Endometrial microvascular endothelial cells (primary cell): ENCODE results near the gene SLC17A7. TPM values are rescaled to one million over a fixed set of nuclear protein-coding genes. Genes with fewer than 3 reads are reported as not detected.

Source experiments
- in situ Hi-C: cut with HindIII; loops from 2 replicates; pipeline ENCODE4 v1.10.0; 2017; ENCODE audit warnings: low sequenced_read_pairs, low pct_unique_long_range_greater_than_20kb; ENCODE audit errors: inconsistent ontology term
- total RNA-seq: library from RNA; depleted of rRNA; stranded (reverse); fragments of >200 nt; gene quantifications from one replicate; pipeline ENCODE4 v1.2.3, GENCODE V29; 2015; ENCODE audit errors: inconsistent ontology term

The SLC17A7 gene
- total RNA-seq, 1 donor from 2014 or later: not detected

GRCh38 chr19:49418511-49418910, 22.8 kb downstream of the SLC17A7 start:
- in situ Hi-C loops: no loop called here

- in situ Hi-C loops: no loop called here
Measured at GRCh38 chr19:49417088-49417487, 24.2 kb downstream of the SLC17A7 start.

GRCh38 chr19:49415810-49416200, 25.5 kb downstream of the SLC17A7 start:
- in situ Hi-C loops: no loop called here

GRCh38 chr19:49415102-49415809, 26.1 kb downstream of the SLC17A7 start:
- in situ Hi-C loops: no loop called here

GRCh38 chr19:49414256-49414655, 27.1 kb downstream of the SLC17A7 start:
- in situ Hi-C loops: no loop called here

- in situ Hi-C loops: no loop called here
Measured at GRCh38 chr19:49413348-49413747, 28.0 kb downstream of the SLC17A7 start.

- in situ Hi-C loops: no loop called here
Measured at GRCh38 chr19:49411681-49412326, 29.5 kb downstream of the SLC17A7 start.

- in situ Hi-C loops: no loop called here
Measured at GRCh38 chr19:49409441-49410029, 31.8 kb downstream of the SLC17A7 start.

- in situ Hi-C loops: no loop called here
Measured at GRCh38 chr19:49408816-49409440, 32.4 kb downstream of the SLC17A7 start.

- in situ Hi-C loops: no loop called here
Measured at GRCh38 chr19:49407482-49408015, 33.8 kb downstream of the SLC17A7 start.

- in situ Hi-C loops: no loop called here
Measured at GRCh38 chr19:49407079-49407478, 34.2 kb downstream of the SLC17A7 start.

GRCh38 chr19:49403404-49404187, 37.7 kb downstream of the SLC17A7 start:
- in situ Hi-C loops: no loop called here

GRCh38 chr19:49400029-49400428, 41.3 kb downstream of the SLC17A7 start:
- in situ Hi-C loops: no loop called here

- in situ Hi-C loops: no loop called here
Measured at GRCh38 chr19:49398931-49399330, 42.4 kb downstream of the SLC17A7 start.

GRCh38 chr19:49398001-49398615, 43.2 kb downstream of the SLC17A7 start:
- in situ Hi-C loops: no loop called here

GRCh38 chr19:49396738-49397505, 44.4 kb downstream of the SLC17A7 start:
- in situ Hi-C loops: no loop called here

- in situ Hi-C loops: no loop called here
Measured at GRCh38 chr19:49395581-49396407, 45.5 kb downstream of the SLC17A7 start.
